IMR-90 (cell line): ENCODE measurements around the gene ZNF518A. TPM values are rescaled to one million over a fixed set of nuclear protein-coding genes. Genes with fewer than 3 reads are reported as not detected.
A peak's percentile ranks its signal among the peaks of the same experiment; 100 is the strongest.

Source experiments
- ATAC-seq: fragments of 200-7000 bp; cut with Tn5 transposase; 2 replicates; pipeline ENCODE4 v1.9.1; 2020; ENCODE audit warnings: low read depth, mild to moderate bottlenecking, moderate library complexity
- BruUV-seq: library from RNA; stranded (reverse); fragments of 400-500 nt; replicated peaks from 2 replicates; lab custom pipeline; 2021; lab: Mats Ljungman, UMichigan
- CTCF ChIA-PET: fragments of 300-600 bp; formaldehyde crosslinking; extraction: SDS; loops from one replicate; lab custom pipeline; 2021; ENCODE audit warnings: antibody characterized with exemption; lab: Yijun Ruan, JAX
- POLR2A ChIA-PET: fragments of 300-600 bp; sonication (Branson Sonifier 250); formaldehyde crosslinking; loops from one replicate; lab custom pipeline; 2022; ENCODE audit warnings: antibody characterized with exemption; ENCODE audit not compliant: unreplicated experiment; lab: Charles Lee
- DNase-seq: peaks from one replicate; pipeline ENCODE4 v3.0.0; 2013
- H2AFZ ChIP-seq: replicated peaks from 2 replicates; pipeline ENCODE3; 2013; ENCODE audit warnings: low read length, mild to moderate bottlenecking; ENCODE audit not compliant: poor library complexity
- H2AK5ac ChIP-seq: 2 replicates; pipeline ENCODE4 v1.6.1; 2013; ENCODE audit warnings: low read depth, low read length, inconsistent platforms
- H2AK9ac ChIP-seq: replicated peaks from 2 replicates; pipeline ENCODE3; 2013; ENCODE audit warnings: mild to moderate bottlenecking, low read depth, low read length, moderate library complexity; ENCODE audit not compliant: poor library complexity
- H2BK120ac ChIP-seq: 2 replicates; pipeline ENCODE4 v1.6.1; 2013; ENCODE audit warnings: low read depth, low read length, inconsistent platforms
- H2BK15ac ChIP-seq: 3 replicates; pipeline ENCODE4 v1.6.1; 2013; ENCODE audit warnings: low read depth, low read length, inconsistent platforms
- H2BK20ac ChIP-seq: 2 replicates; pipeline ENCODE4 v1.6.1; 2013; ENCODE audit warnings: low read depth, mild to moderate bottlenecking, inconsistent platforms, low read length, moderate library complexity
- H2BK5ac ChIP-seq: 2 replicates; pipeline ENCODE4 v1.6.1; 2013; ENCODE audit warnings: mild to moderate bottlenecking, low read depth, low read length, inconsistent platforms; ENCODE audit not compliant: poor library complexity, severe bottlenecking
- H3K14ac ChIP-seq: replicated peaks from 2 replicates; pipeline ENCODE4 v1.6.1; 2013; ENCODE audit warnings: low read depth, low read length, inconsistent platforms
- H3K18ac ChIP-seq: 2 replicates; pipeline ENCODE4 v1.6.1; 2013; ENCODE audit warnings: low read depth, low read length, control low read depth
- H3K23ac ChIP-seq: 2 replicates; pipeline ENCODE4 v1.6.1; 2013; ENCODE audit warnings: low read depth, low read length, inconsistent platforms
- H3K27ac ChIP-seq: 2 replicates; pipeline ENCODE4 v1.5.1; 2013; ENCODE audit warnings: mild to moderate bottlenecking, control low read depth, low read length; ENCODE audit not compliant: insufficient read depth
- H3K27me3 ChIP-seq: 2 replicates; pipeline ENCODE4 v1.6.1; 2013; ENCODE audit warnings: low read length; ENCODE audit not compliant: control insufficient read depth, insufficient read depth
- H3K36me3 ChIP-seq: 2 replicates; pipeline ENCODE4 v1.6.1; 2013; ENCODE audit warnings: low read length, mixed read lengths; ENCODE audit not compliant: control insufficient read depth, insufficient read depth
- H3K4ac ChIP-seq: 2 replicates; pipeline ENCODE4 v1.6.1; 2013; ENCODE audit warnings: low read depth, low read length, inconsistent platforms
- H3K4me1 ChIP-seq: 2 replicates; pipeline ENCODE4 v1.6.1; 2013; ENCODE audit warnings: low read length, mixed read lengths; ENCODE audit not compliant: control insufficient read depth, insufficient read depth
- H3K4me2 ChIP-seq: 2 replicates; pipeline ENCODE4 v1.6.1; 2013; ENCODE audit warnings: low read depth, mild to moderate bottlenecking, control low read depth, low read length, moderate library complexity
- H3K4me3 ChIP-seq: 2 replicates; pipeline ENCODE4 v1.5.1; 2013; ENCODE audit warnings: low read depth, mild to moderate bottlenecking, control low read depth, low read length, moderate library complexity; ENCODE audit not compliant: insufficient read depth
- H3K56ac ChIP-seq: 2 replicates; pipeline ENCODE4 v1.6.1; 2013; ENCODE audit warnings: low read length, inconsistent platforms; ENCODE audit not compliant: insufficient read depth; ENCODE audit errors: extremely low read depth
- H3K79me1 ChIP-seq, 2 experiments: 2 replicates each; pipeline ENCODE4 v1.6.1; 2013; ENCODE audit warnings: low read length in 2 of 2, inconsistent platforms in 1 of 2, low read depth in 1 of 2
- H3K9ac ChIP-seq: 2 replicates; pipeline ENCODE4 v1.6.1; 2013; ENCODE audit warnings: low read depth, low read length, control low read depth
- H3K9me1 ChIP-seq: 2 replicates; pipeline ENCODE4 v1.6.1; 2013; ENCODE audit warnings: low read length, inconsistent platforms; ENCODE audit not compliant: insufficient read depth
- H3K9me3 ChIP-seq: 2 replicates; pipeline ENCODE4 v1.6.1; 2013; ENCODE audit warnings: low read length; ENCODE audit not compliant: control insufficient read depth, insufficient read depth
- H4K20me1 ChIP-seq: 2 replicates; pipeline ENCODE4 v1.6.1; 2013; ENCODE audit warnings: low read length, inconsistent platforms; ENCODE audit not compliant: insufficient read depth
- H4K5ac ChIP-seq: 2 replicates; pipeline ENCODE4 v1.6.1; 2013; ENCODE audit warnings: mild to moderate bottlenecking, low read depth, low read length, control low read depth
- H4K8ac ChIP-seq, 2 experiments: 2 replicates each; pipeline ENCODE4 v1.6.1; 2013; ENCODE audit warnings: low read depth in 2 of 2, low read length in 2 of 2, control low read depth in 1 of 2, inconsistent platforms in 1 of 2
- H4K91ac ChIP-seq: 2 replicates; pipeline ENCODE4 v1.6.1; 2013; ENCODE audit warnings: low read depth, low read length, inconsistent platforms; ENCODE audit not compliant: insufficient read depth
- BHLHE40 ChIP-seq: fragments of 150-350 bp; IDR thresholded peaks from 2 replicates; pipeline ENCODE4 v1.6.1; 2016; ENCODE audit warnings: mild to moderate bottlenecking, low read depth, low read length
- CEBPB ChIP-seq: IDR thresholded peaks from 2 replicates; pipeline ENCODE4 v1.6.1; 2012; ENCODE audit warnings: low read depth, low read length, improper control_type of control experiment
- CHD1 ChIP-seq: IDR thresholded peaks from 2 replicates; pipeline ENCODE4 v1.6.1; 2012; ENCODE audit warnings: low read depth, low read length, improper control_type of control experiment
- ELK1 ChIP-seq: fragments of 150-350 bp; IDR thresholded peaks from 2 replicates; pipeline ENCODE4 v1.6.1; 2016; ENCODE audit warnings: low read depth, mild to moderate bottlenecking, low read length, moderate library complexity, borderline replicate concordance
- FOS ChIP-seq: fragments of 150-350 bp; IDR thresholded peaks from 2 replicates; pipeline ENCODE4 v1.6.1; 2016; ENCODE audit warnings: low read depth, low read length
- MAFK ChIP-seq: IDR thresholded peaks from 2 replicates; pipeline ENCODE4 v1.6.1; 2012; ENCODE audit warnings: low read depth, low read length, improper control_type of control experiment
- MAZ ChIP-seq: IDR thresholded peaks from 2 replicates; pipeline ENCODE4 v1.6.1; 2012; ENCODE audit warnings: low read depth, mild to moderate bottlenecking, low read length, improper control_type of control experiment, moderate library complexity, borderline replicate concordance
- MXI1 ChIP-seq: IDR thresholded peaks from 2 replicates; pipeline ENCODE4 v1.6.1; 2012; ENCODE audit warnings: low read depth, mild to moderate bottlenecking, low read length, moderate library complexity, borderline replicate concordance
- NFE2L2 ChIP-seq: fragments of 150-350 bp; IDR thresholded peaks from 2 replicates; pipeline ENCODE4 v1.6.1; 2016; ENCODE audit warnings: low read depth, mild to moderate bottlenecking, low read length
- POLR2A ChIP-seq: IDR thresholded peaks from 2 replicates; pipeline ENCODE4 v1.6.1; 2012; ENCODE audit warnings: mild to moderate bottlenecking, low read depth, low read length
- RAD21 ChIP-seq: IDR thresholded peaks from 2 replicates; pipeline ENCODE4 v1.6.1; 2012; ENCODE audit warnings: low read length, improper control_type of control experiment
- RCOR1 ChIP-seq: IDR thresholded peaks from 2 replicates; pipeline ENCODE4 v1.6.1; 2012; ENCODE audit warnings: mild to moderate bottlenecking, low read length, improper control_type of control experiment; ENCODE audit not compliant: insufficient replicate concordance
- RFX5 ChIP-seq: IDR thresholded peaks from 2 replicates; pipeline ENCODE4 v1.8.0; 2012; ENCODE audit warnings: low read depth, mild to moderate bottlenecking, low read length, moderate library complexity
- SMC3 ChIP-seq: fragments of 150-350 bp; IDR thresholded peaks from 2 replicates; pipeline ENCODE4 v1.6.1; 2016; ENCODE audit warnings: low read depth, mild to moderate bottlenecking, antibody characterized with exemption, low read length, moderate library complexity
- USF2 ChIP-seq: fragments of 150-350 bp; IDR thresholded peaks from 2 replicates; pipeline ENCODE4 v1.6.1; 2017; ENCODE audit warnings: mild to moderate bottlenecking, antibody characterized with exemption, low read length, low read depth
- WGBS, 2 experiments: methylation state at CpG; one replicate each; pipeline versions ENCODE4 v1.1.5 to v1.1.7; 2013; ENCODE audit warnings: missing lambda C conversion rate in 2 of 2; ENCODE audit not compliant: insufficient read length in 1 of 2; ENCODE audit errors: extremely low coverage in 2 of 2; 5-methylcytosine and 5-hydroxymethylcytosine counted together
- dilution Hi-C: fragments of 300-500 bp; cut with HindIII; formaldehyde crosslinking; loops from one replicate; pipeline ENCODE4 v1.14.3; 2018; ENCODE audit warnings: low sequenced_read_pairs; ENCODE audit not compliant: unreplicated experiment
- in situ Hi-C: fragments of 300-500 bp; cut with MboI; formaldehyde crosslinking; loops from 3 replicates; pipeline ENCODE4 v1.14.3; 2019; ENCODE audit warnings: low sequenced_read_pairs, inconsistent platforms, mixed read lengths
- intact Hi-C: fragments of 100-400 bp; cut with micrococcal nuclease; formaldehyde crosslinking; loops from 2 replicates; pipeline ENCODE4 v1.10.0; 2022
- polyA plus RNA-seq, 3 experiments: library from polyadenylated mRNA; depleted of rRNA; stranded (reverse); fragments of >200 nt; gene quantifications; 2 replicates each; pipeline ENCODE4 v1.2.3, GENCODE V29; 2012; ENCODE audit warnings: low replicate concordance in 1 of 3
- total RNA-seq: library from RNA; depleted of rRNA; stranded (reverse); fragments of >200 nt; gene quantifications from 2 replicates; pipeline ENCODE4 v1.2.3, GENCODE V29; 2012
- TF ChIP-seq, protein P1 (sequence below): conservative IDR thresholded peaks from 2 replicates; pipeline ENCODE4 v1.5.1; 2012; ENCODE audit warnings: mild to moderate bottlenecking, low read depth, low read length, improper control_type of control experiment

Gene ZNF518A
- total and polyA plus RNA-seq, 2 of the 4 experiments (the other 2 are of a cell fraction): 2.1 to 7.9 TPM

GRCh38 chr10:96089116-96089515 is 41.0 kb upstream of the ZNF518A start:
- no peak overlapping the region for H2BK5ac ChIP-seq
- no peak overlapping the region for H2BK20ac ChIP-seq
- no peak overlapping the region for H2BK15ac ChIP-seq
- peak overlapping the region; percentile 95 to 100; a peak in 2 of 4 replicates for H4K8ac ChIP-seq
- H3K4me2 ChIP-seq: no peak overlapping the region
- peaks cover 4% of the 10 kb centered on the region; the same call in 1 of the 2 replicates for H3K9me1 ChIP-seq
- TF ChIP-seq MAZ: no peak
- no peak for TF ChIP-seq CHD1
- TF ChIP-seq BHLHE40: no peak
- TF ChIP-seq MAFK: no peak
- no peak for TF ChIP-seq RCOR1
- no peak for TF ChIP-seq CEBPB
- TF ChIP-seq ELK1: no peak
- no peak for TF ChIP-seq POLR2A
- no peak for TF ChIP-seq NFE2L2
- TF ChIP-seq MXI1: no peak
- TF ChIP-seq, protein P1, sequence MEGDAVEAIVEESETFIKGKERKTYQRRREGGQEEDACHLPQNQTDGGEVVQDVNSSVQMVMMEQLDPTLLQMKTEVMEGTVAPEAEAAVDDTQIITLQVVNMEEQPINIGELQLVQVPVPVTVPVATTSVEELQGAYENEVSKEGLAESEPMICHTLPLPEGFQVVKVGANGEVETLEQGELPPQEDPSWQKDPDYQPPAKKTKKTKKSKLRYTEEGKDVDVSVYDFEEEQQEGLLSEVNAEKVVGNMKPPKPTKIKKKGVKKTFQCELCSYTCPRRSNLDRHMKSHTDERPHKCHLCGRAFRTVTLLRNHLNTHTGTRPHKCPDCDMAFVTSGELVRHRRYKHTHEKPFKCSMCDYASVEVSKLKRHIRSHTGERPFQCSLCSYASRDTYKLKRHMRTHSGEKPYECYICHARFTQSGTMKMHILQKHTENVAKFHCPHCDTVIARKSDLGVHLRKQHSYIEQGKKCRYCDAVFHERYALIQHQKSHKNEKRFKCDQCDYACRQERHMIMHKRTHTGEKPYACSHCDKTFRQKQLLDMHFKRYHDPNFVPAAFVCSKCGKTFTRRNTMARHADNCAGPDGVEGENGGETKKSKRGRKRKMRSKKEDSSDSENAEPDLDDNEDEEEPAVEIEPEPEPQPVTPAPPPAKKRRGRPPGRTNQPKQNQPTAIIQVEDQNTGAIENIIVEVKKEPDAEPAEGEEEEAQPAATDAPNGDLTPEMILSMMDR: no peak
- TF ChIP-seq RAD21: no peak
- TF ChIP-seq RFX5: no peak
- no peak for TF ChIP-seq FOS
- no peak for TF ChIP-seq USF2
- no peak for TF ChIP-seq SMC3
- DNase-seq (no peak), ATAC-seq (no peak)
- H3K18ac ChIP-seq: no peak overlapping the region
- WGBS, 2 experiments: no CpG with 5 or more reads among the region's 2 CpGs
- H2AK5ac ChIP-seq: no peak overlapping the region
- no peak overlapping the region for H2BK120ac ChIP-seq
- H3K27ac ChIP-seq: no peak overlapping the region
- no peak overlapping the region for H2AFZ ChIP-seq
- no TSS peak for BruUV-seq
- ChIA-PET POLR2A (interaction anchor here (0.6 to 1.8 kb wide), 3 partner anchors 41 to 266 kb away, joined by 3 to 12 read pairs (median 5); partner anchors contain the start of gene ZNF518A), CTCF (no interaction called here)
- H3K14ac ChIP-seq: no peak overlapping the region
- no peak overlapping the region for H2AK9ac ChIP-seq
- no peak overlapping the region for H3K4me3 ChIP-seq
- peaks cover 3% of the 10 kb centered on the region for H3K4me1 ChIP-seq
- no peak overlapping the region for H3K4ac ChIP-seq
- H4K20me1 ChIP-seq: no peaks in the 10 kb centered on the region
- H3K23ac ChIP-seq: no peak overlapping the region
- no peaks in the 10 kb centered on the region; the same call in 1 of the 2 replicates for H3K27me3 ChIP-seq
- dilution Hi-C loops (no loop called here), in situ Hi-C loops (no loop called here), intact Hi-C loops (no loop called here)
- H3K56ac ChIP-seq: no peak overlapping the region
- H3K36me3 ChIP-seq: no peaks in the 10 kb centered on the region
- no peak overlapping the region for H4K5ac ChIP-seq
- H3K9ac ChIP-seq: no peak overlapping the region
- H3K79me1 ChIP-seq: no peaks in the 10 kb centered on the region; a peak in 1 of 4 replicates
- H3K9me3 ChIP-seq: peaks cover 4% of the 10 kb centered on the region
- no peak overlapping the region for H4K91ac ChIP-seq
